HG02610 (cell line): ENCODE data around the gene RNASE8.
"Not testable (repeated sequence)": the region's sequence is repeated elsewhere in the genome, so short reads cannot be mapped to it uniquely, and the experiment has no call there.

Experiments used
- ATAC-seq: cut with Tn5 transposase; IDR thresholded peaks from one replicate; pipeline ENCODE4 v1.9.1; 2021; ENCODE audit warnings: mild to moderate bottlenecking, moderate library complexity; ENCODE audit not compliant: unreplicated experiment

The RNASE8 gene

GRCh38 chr14:21026988-21027315, 30.7 kb upstream of the RNASE8 start:
- no peak for ATAC-seq

GRCh38 chr14:21029917-21030316, 27.7 kb upstream of the RNASE8 start, which contains the start of gene TPPP2:
Gene TPPP2 (plus strand): TSS chr14:21030217. CDS start chr14:21030582, 365 bp downstream.
- no peak for ATAC-seq

GRCh38 chr14:21030531-21030930, 27.1 kb upstream of the RNASE8 start:
- ATAC-seq: no peak

- no peak for ATAC-seq
Measured at GRCh38 chr14:21032326-21033132, 25.1 kb upstream of the RNASE8 start.

GRCh38 chr14:21033133-21033698, 24.4 kb upstream of the RNASE8 start:
- ATAC-seq: no peak

DNA sequence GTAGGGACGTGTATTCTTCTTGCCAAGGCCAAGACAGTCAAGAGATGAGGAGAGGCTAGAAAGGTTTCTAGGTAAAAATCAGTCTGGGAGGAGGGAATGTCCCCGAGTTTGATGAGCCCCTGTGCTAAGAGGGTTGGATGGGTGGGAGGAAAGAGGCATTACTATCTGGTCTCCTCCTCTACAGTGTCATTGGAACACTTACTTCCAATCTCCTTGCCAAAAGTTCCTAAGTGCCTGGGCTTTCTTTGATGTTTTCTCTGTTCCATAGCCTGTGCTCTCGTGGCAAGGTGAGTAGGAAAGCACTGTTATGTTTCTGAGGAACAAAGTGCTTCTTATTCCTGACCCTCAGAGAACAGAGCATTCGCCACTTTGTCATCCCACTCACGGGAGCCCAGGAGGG, 22.9 kb upstream of the RNASE8 start, which contains the start of gene RNASE13:
Gene RNASE13 (minus strand): TSS at position 101 of the 400 bp plus-strand sequence. CDS start 519 bp downstream, outside the sequence.
- ATAC-seq: no peak

DNA sequence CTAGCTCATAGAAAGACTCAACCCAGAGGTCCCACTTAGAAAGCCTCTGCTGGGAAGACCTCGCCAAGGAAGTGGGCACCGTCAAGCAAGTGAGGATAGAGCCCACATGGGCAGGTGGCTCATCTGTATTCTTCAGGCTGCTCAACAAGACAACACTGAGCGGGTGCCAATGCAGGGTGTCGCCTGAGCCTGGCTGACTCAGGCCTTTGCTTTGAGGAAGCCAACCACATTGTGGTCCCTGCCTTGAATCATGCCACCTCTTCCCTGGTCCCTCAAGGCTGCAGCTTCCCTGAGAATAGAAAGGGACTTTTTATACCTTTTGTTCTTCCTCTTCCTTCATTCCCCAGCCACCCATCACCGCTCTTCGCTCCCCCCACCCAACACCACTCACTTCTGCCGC, 20.9 kb upstream of the RNASE8 start:
- no peak for ATAC-seq

DNA sequence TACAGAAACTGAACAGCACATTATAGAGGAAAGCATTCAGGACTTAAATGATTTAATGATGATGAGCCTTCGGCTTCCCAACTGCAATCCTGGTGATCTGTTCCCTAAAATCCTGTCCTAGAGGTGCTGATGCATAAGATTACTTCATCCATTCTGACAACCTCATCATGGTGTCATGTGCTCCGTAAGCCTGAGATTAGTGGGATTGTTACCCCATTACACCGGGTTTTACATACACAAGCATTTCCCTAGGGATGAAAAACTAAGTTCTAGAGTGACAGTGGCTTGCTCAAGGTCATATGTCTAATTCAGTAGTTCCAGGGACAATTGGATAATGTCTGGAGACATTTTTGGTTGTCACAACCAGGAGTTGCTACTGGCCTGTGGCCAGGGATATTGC, 20.5 kb upstream of the RNASE8 start:
- ATAC-seq: no peak

DNA sequence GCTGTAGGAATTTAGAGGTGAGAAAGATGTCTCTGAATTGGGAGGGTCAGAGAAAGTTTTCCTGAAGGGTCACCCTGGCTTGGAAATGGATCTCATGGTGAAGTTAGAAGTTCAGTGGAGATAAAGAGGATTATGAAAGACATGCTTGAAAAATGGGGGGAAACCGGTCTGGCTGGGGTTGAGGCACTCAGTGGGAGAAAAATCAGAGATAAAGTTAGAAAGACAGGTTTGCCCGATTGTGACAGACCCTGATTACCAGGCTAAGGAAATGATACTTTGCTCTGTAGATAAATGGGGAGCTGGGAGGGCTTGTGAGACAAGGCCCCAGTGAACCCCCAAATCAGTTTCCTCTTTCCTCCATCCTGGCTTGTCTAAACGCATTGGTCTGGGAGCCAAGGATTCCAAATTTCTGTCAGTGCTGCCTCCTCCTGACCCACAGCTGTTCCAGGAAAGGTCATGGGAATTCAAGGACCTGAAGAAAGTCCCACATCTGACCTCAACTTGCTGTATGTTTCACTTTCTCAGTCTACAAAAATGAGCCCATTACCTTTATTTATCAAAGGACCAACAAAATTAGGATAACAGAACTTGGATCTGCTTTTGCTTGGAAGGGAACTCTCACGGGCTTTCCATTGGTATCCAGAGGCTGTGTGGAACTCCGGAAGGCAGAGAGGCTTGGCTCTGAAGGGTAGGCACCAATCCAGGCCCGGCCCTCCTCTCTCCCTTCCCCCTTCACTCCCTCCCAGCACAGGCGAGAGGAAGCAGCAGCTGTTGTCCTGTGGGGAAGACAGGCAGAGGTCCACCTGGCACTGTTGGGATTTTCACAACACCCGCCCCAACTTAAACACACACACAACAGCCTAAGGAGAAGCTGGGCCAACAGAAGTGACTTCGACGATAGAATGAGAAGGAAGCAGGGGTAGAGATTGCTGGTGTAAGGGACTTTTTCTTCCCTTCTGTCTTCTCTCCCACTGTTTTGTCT, 18.9 kb upstream of the RNASE8 start:
- no peak for ATAC-seq

GRCh38 chr14:21039585-21040369, 17.8 kb upstream of the RNASE8 start:
- ATAC-seq: no peak

- ATAC-seq: no peak
Measured at GRCh38 chr14:21040370-21040925, 17.2 kb upstream of the RNASE8 start.

- ATAC-seq: not testable (repeated sequence)
Measured at GRCh38 chr14:21040941-21041340, 16.7 kb upstream of the RNASE8 start.

- ATAC-seq: no peak
Measured at GRCh38 chr14:21041676-21042433, 15.8 kb upstream of the RNASE8 start, which contains the start of gene RNASE7. Gene RNASE7 (plus strand): TSS chr14:21042362. CDS start chr14:21042993, 631 bp downstream.

GRCh38 chr14:21042918-21043317, 14.7 kb upstream of the RNASE8 start:
- ATAC-seq: no peak

DNA sequence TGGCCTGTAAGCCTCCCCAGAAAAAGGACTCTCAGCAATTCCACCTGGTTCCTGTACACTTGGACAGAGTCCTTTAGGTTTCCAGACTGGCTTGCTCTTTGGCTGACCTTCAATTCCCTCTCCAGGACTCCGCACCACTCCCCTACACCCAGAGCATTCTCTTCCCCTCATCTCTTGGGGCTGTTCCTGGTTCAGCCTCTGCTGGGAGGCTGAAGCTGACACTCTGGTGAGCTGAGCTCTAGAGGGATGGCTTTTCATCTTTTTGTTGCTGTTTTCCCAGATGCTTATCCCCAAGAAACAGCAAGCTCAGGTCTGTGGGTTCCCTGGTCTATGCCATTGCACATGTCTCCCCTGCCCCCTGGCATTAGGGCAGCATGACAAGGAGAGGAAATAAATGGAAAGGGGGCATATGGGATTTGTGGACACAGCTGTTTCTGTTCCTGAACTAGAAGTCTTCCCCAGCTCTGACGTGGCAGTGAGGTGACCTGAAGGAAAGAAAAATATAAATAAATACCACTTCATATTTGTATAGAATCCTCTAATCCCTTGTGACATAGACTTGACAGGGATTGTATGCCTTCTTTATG, 14.1 kb upstream of the RNASE8 start:
- no peak for ATAC-seq

GRCh38 chr14:21043974-21044618, 13.5 kb upstream of the RNASE8 start:
- ATAC-seq: no peak

DNA sequence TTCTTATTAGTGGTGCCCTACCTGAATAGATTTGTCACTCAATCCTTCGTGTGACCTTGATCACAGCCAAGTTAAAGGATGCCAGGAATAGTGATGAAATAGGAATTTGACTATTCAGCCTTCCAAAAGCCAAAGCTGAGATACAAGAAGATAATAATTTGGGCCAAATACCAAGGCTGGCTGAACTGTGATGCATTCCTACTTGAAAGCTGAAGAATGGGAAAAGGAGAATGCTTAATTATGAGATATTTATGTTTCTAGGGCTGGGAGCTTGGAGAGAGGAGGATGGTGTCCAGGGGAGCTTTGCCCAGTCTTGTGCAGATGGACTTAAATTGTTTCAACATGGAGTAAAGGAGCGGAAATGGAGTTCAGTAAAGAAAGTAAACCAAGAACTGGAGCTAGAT, 10.2 kb upstream of the RNASE8 start:
- ATAC-seq: no peak

- ATAC-seq: no peak
Measured at GRCh38 chr14:21048638-21049037, 9.0 kb upstream of the RNASE8 start.
